Nephron (organoid): ENCODE data around the gene SLC5A1.

ENCODE experiments used
- H3K27ac Mint-ChIP-seq, 3 experiments: 2 replicates each; pipeline ENCODE4 v1.8.0; 2020; ENCODE audit warnings: mixed read lengths in 3 of 3, mild to moderate bottlenecking in 2 of 3, moderate library complexity in 1 of 3
- H3K27me3 Mint-ChIP-seq: 2 replicates; pipeline ENCODE4 v1.8.0; 2021; ENCODE audit warnings: low read depth, mild to moderate bottlenecking, moderate library complexity, mixed read lengths
- H3K36me3 Mint-ChIP-seq: 2 replicates; pipeline ENCODE4 v1.8.0; 2020; ENCODE audit warnings: low read depth, mixed read lengths
- H3K4me1 Mint-ChIP-seq: 2 replicates; pipeline ENCODE4 v1.8.0; 2020; ENCODE audit warnings: mixed read lengths
- H3K4me3 Mint-ChIP-seq, 3 experiments: 2 replicates each; pipeline ENCODE4 v1.8.0; 2020; ENCODE audit warnings: mild to moderate bottlenecking in 3 of 3, mixed read lengths in 3 of 3, moderate library complexity in 2 of 3
- H3K9me3 Mint-ChIP-seq: 2 replicates; pipeline ENCODE4 v1.8.0; 2020; ENCODE audit warnings: mixed read lengths
- CTCF ChIP-seq, 3 experiments: fragments of 200-600 bp; sonication (generic); IDR thresholded peaks; one replicate each; pipeline ENCODE4 v1.5.0; 2021; ENCODE audit warnings: antibody characterized with exemption in 3 of 3; ENCODE audit not compliant: unreplicated experiment in 3 of 3

Gene SLC5A1

GRCh38 chr22:32119568-32120235 is 76.6 kb downstream of the SLC5A1 start:
- H3K9me3 Mint-ChIP-seq, result no peaks in the 10 kb centered on the region
- no peak overlapping the region for H3K4me3 Mint-ChIP-seq
- H3K27ac Mint-ChIP-seq, result no peak overlapping the region
- no peaks in the 10 kb centered on the region for H3K36me3 Mint-ChIP-seq
- no peaks in the 10 kb centered on the region for H3K4me1 Mint-ChIP-seq
- TF ChIP-seq CTCF (IDR thresholded peaks at IDR 0.05; ENCODE audit: unreplicated experiment in 3 of 3), result no peak
- peaks cover 13% of the 10 kb centered on the region for H3K27me3 Mint-ChIP-seq

- Mint-ChIP-seq H3K27me3 (peaks cover 18% of the 10 kb centered on the region), H3K27ac (no peak overlapping the region), H3K4me3 (no peak overlapping the region), H3K9me3 (no peaks in the 10 kb centered on the region), H3K4me1 (no peaks in the 10 kb centered on the region), H3K36me3 (no peaks in the 10 kb centered on the region)
- TF ChIP-seq CTCF (IDR thresholded peaks at IDR 0.05; ENCODE audit: unreplicated experiment in 3 of 3), result no peak
Observed at GRCh38 chr22:32120603-32121002, 77.5 kb downstream of the SLC5A1 start.

- H3K4me3 Mint-ChIP-seq, result no peak overlapping the region
- H3K9me3 Mint-ChIP-seq, result no peaks in the 10 kb centered on the region
- H3K4me1 Mint-ChIP-seq, result no peaks in the 10 kb centered on the region
- TF ChIP-seq CTCF (IDR thresholded peaks at IDR 0.05; ENCODE audit: unreplicated experiment in 3 of 3), result no peak
- no peaks in the 10 kb centered on the region for H3K36me3 Mint-ChIP-seq
- no peak overlapping the region for H3K27ac Mint-ChIP-seq
- H3K27me3 Mint-ChIP-seq, result peaks cover 13% of the 10 kb centered on the region
Observed at GRCh38 chr22:32122899-32123298, 79.8 kb downstream of the SLC5A1 start.

- no peaks in the 10 kb centered on the region for H3K36me3 Mint-ChIP-seq
- H3K4me1 Mint-ChIP-seq, result no peaks in the 10 kb centered on the region
- H3K27ac Mint-ChIP-seq, result no peak overlapping the region
- H3K4me3 Mint-ChIP-seq, result no peak overlapping the region
- H3K9me3 Mint-ChIP-seq, result no peaks in the 10 kb centered on the region
- peaks cover 13% of the 10 kb centered on the region for H3K27me3 Mint-ChIP-seq
- no peak for TF ChIP-seq CTCF (IDR thresholded peaks at IDR 0.05; ENCODE audit: unreplicated experiment in 3 of 3)
Observed at GRCh38 chr22:32123657-32124056, 80.6 kb downstream of the SLC5A1 start.

- H3K4me3 Mint-ChIP-seq, result no peak overlapping the region
- H3K27me3 Mint-ChIP-seq, result peaks cover 11% of the 10 kb centered on the region
- no peaks in the 10 kb centered on the region for H3K9me3 Mint-ChIP-seq
Observed at GRCh38 chr22:32127904-32128303, 84.8 kb downstream of the SLC5A1 start.

More at GRCh38 chr22:32127904-32128303, 84.8 kb downstream of the SLC5A1 start:
- H3K36me3 Mint-ChIP-seq, result no peaks in the 10 kb centered on the region
- no peaks in the 10 kb centered on the region for H3K4me1 Mint-ChIP-seq
- TF ChIP-seq CTCF (IDR thresholded peaks at IDR 0.05; ENCODE audit: unreplicated experiment in 3 of 3), result no peak
- H3K27ac Mint-ChIP-seq, result no peak overlapping the region
